NCI-H2196 treated with DMSO at 0.1 percent for 48 hours (cell line): Measurements from ENCODE around the gene PYGL.
"Not testable (repeated sequence)": the region's sequence is repeated elsewhere in the genome, so short reads cannot be mapped to it uniquely, and the experiment has no call there.

Source experiments
- DNase-seq: peaks from one replicate; lab custom pipeline; 2025; ENCODE audit not compliant: unreplicated experiment; lab: John Stamatoyannopoulos, UW

PYGL gene

DNA sequence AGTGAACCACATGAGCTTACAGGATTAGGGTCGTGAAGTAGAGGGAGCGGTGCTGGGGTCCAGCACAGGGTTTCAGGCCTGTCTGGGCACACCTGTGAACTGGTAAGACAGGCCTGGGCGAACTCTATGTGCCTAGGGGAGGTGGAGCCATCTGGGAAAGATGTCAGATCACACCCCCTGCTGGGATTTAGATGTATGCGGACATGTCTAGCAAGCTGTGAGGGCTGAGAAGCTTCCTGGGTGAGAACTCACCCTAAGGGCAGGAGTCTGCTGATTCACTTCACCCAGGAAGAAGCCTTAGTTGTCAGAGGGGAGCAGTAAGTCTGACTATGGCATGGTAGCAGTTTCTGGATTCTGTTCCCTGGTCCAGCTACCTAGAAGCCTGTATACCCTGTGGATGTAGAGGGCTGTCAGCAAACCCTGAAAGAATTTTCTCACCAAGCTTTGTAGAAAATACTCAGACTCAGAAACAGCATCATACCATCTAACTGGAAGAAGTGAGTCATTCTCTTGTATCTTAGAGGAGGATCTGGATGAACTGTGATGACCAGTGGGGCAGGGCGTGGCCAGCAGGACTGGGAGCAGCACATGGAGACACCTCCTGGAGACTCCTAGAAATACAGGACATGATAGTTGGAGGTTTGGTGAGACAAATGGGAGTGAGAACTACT is 11.2 kb upstream of the PYGL start:
- peak; percentile 52 for DNase-seq

DNA sequence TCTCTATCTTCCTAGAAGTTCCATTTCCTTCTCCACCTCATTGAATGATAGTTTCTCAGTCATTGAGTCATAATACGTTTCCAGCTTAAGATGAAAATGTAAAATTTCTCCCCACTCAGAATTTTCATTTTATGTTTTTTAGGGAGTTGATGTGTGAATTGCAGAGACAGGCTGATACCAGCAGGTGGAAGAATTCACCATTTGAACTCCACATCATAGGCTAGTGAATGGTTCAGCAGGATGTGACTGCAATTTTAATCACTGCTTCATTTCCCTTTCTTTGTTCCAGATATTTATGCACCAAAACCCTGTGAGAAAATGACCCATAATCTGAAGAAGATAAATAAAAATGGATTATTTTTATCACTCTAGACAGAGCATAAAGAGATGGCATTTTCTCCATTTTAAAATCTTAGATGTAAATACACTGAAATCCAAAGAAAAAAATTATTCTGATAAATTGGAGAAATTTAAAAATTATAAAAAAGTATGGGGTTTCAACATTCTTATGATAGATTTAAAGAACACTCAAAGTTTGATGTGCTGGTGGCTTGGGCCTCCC is 10.6 kb upstream of the PYGL start:
- peak; percentile 53 for DNase-seq

DNA sequence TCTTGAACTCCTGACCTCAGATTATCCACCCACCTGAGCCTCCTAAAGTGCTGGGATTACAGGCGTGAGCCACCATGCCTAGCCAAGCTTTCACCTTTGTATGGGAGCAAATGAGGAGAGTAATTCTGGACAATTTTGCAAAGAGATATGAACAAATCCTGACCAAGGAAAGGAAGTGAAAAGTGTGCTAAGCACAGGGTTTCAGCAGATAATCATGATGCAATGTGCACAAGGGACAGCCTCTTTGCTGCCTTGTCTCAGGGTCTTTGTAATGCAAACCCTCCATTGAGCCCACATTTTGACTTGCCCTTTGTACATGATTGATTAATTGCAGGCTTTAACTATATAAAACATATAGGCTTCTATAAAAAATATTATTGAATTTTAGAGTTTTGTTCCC is 9.2 kb upstream of the PYGL start:
- DNase-seq, result no peak

DNA sequence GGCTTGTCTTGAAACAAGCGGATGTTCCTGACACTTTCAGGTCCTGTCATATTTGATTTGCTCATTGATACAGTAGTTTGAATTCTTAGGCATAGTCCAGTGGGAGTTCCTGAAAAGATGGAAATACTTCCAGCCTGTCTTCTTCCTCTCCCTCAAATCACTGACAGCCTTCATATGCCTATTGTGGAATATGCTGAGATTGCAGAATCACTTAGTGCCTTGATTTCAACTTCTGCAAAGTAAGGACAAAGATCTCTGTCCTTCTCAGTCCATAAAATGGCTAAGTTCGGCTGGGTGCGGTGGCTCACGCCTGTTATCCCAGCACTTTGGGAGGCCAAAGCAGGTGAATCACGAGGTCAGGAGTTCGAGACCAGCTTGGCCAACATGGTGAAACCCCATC is 6.7 kb upstream of the PYGL start:
- DNase-seq, result no peak

DNA sequence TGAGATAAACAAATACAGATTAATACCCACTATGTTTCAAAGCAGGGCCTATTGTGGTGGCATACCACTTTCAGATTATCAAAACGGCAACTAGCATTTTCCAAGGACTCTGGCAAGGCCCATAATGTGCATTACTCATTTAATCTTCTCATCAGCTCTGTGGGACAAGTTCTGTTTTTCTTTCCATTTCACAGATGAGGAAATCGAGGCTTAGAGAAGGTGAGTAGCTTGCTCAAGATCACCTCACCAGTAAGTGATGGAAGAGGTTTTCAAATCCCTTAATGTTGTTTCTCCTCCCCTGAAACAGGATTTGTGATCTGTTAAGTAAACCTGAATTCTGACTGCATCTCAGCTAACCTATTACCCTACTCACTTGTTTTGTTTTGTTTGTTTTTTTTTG is 3.9 kb upstream of the PYGL start:
- DNase-seq, result no peak

DNA sequence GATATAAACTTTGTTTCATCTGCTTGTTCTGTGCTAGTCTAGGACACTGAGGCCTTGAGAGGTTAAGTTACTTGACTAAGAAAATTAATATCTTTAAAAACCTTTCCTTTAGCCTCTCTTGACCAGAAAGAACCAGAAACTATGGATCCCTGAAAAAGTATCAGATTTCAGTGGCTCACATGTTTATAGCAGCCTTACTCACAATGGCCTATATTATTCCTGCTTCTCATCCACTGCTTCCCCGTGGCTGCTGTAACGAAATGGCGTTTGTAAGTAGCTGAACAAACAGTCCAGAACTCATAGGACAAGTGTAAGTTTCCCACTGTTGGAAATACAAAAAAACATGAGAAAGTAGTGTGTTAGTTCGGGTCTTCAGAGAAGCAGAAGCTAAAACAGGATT is 3.2 kb upstream of the PYGL start:
- DNase-seq, result no peak

DNA sequence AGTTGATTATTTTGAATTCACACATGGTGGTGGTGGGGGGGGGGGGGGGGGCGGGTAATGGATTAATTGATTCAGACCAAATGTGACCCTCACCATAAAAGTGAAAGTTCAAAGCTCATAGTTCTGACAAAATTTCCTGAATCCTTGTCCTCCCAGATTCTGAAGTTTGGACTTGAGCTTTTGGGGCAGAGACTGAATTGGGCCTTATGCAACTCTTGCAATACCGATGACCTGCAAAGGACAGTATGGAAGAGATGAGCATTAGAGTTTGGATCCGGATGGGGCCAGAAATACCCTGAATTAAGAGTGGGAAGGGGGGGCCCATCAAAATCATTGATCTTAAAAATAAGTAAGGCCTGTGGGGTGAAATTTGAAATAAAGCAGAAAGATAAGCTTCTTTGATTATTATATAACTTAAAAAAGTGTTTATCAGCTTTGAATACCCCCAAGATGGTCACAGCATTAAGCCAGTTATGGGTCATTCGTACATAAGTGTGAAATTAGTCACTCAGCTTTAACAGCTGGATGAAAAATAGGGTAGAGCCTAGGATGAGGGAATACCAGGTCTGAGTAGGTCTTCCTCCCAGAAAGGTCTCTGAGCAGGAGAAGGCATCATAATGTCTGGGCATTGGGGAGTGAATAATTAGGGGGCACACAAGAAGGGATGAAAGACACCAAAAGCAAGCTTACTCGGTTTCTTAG is 2.1 kb upstream of the PYGL start:
- no peak for DNase-seq

DNA sequence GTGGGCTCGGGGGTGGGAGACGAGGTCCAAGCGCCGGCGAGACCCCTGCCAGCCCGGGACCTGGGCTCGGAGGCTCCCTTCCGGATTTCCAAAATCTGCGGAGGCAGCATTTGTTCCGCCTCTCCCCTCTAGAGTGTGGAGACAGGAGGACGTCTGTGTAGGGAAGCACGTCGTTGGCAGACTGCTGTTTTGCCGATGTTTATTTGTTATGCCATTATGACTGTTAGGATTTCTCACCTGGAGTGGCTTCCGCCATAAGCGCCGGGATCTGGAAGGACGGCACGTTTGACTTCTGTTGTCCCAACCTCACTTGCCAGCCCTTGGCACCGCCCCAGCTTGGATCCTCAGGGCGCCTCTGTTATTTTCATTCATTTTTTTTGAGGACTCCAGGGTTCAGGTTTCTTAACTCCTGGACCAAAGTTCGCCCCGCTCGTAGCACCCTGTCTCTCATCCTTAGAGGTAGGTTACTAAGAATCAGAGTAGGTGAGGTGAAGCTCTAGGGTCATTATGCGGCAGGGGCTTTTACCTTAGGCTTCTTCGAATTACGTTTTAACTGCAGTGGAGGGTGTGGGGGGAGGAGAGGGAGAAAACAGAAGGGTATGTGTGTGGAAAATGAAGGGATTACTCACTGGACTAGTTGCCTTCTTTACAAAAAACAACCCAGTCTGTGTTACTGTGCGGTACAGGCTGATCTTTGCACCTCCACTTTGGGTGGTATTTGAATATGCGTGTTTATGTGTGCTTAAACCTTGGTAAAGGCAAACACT is 547 bp upstream of the PYGL start:
- DNase-seq, result no peak

DNA sequence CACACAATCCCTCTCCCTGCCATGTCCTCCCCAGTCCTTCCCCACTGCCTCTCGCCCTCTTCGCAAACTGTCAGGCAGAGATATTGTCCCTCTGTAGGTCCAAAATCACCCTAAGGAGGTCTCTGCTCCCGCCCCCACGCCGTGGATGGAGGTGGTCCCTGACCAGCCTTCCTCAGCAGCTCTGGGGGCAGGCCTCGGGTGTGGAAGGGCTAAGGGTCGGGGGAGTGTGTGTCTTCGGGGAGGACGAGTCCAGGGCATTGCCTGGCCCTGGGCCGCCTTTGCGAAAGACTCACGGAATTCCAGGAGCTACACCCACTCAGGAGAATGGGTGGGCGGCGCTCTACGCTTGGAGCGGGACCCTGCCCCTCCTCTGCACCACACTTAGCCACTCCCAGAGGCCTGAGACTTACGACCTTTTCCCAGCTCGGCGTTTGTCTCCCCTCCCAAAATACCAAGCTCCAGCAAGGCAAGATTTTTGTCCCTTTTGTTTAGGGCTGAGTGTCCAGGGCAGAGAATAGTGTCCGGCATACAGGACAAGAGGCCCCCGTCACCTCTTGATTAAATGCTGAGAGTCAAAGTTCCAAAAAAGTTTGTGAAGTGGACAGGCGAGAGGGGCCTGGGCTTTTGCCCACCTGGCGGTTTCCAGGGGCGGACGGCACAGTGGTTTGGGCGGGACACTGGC is 881 bp downstream of the PYGL start:
- DNase-seq, result no peak

DNA sequence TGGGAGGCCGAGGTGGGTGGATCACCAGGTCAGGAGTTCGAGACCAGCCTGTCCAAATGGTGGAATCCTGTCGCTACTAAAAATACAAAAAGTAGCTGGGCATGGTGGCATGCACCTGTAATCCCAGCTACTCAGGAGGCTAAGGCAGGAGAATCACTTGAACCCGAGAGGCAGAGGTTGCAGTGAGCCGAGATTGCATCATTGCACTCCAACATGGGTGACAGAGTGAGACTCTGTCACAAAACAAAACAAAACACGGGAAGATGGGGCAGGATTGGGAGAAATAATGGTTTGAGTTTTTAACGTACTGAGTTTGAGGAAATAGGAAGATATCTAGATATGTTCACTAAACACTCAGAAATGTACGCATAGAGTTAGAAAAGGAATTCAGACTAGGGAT is 2.6 kb downstream of the PYGL start:
- not testable (repeated sequence) for DNase-seq

DNA sequence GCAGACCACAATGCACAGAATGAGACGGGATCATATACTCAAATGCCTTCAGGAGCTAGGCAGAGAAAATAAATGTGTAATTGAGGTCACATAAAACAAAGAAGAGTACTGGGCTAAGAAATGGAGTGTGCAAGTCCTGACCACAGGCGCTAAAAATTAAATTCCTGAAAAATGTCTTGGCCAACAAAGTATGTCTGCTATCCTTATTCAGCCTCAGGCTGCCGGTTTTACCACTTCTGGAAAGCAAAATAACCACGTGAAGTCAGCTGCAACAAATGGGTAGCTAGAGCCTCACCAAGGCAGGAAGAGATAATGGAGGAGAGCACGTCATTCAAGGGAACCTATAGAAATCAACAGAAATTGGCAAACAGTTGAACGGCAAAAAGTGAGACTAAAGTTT is 3.1 kb downstream of the PYGL start:
- no peak for DNase-seq

DNA sequence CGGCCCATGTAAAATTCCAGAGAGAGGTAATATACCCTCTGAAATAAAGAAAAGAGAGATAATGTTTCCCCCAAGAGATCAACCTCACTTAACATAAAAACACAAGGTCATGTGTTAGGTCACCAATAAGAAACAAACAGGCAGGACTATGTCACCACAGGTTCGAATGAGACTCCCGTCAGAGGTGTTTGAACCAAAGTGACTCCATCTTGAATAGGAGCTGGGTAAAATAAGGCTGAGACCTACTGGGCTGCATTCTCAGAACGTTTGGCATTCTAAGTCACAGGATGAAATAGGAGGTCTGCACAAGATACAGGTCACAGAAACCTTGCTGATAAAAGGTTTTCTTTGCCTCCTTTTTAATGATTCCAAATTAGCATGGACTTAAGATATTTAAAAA is 6.5 kb downstream of the PYGL start:
- no peak for DNase-seq

DNA sequence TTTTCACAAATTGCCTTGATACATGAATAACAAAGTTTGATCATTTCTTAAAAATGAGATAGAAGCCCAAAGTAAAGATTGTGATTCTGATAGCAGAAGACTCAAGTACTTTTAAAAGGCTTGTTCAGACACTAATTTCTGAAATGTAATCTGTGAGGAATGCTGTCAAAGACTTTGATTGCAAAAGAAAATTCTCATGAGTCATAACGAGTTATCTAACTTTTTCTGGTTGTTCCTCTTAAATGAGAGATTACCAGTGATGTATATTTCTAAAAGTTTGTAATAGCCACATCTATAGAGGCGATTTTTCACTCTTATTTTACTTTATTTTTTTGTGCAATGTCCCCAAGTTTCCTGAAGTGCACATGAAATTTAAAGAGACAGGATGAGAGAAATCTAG is 7.0 kb downstream of the PYGL start:
- DNase-seq, result no peak

DNA sequence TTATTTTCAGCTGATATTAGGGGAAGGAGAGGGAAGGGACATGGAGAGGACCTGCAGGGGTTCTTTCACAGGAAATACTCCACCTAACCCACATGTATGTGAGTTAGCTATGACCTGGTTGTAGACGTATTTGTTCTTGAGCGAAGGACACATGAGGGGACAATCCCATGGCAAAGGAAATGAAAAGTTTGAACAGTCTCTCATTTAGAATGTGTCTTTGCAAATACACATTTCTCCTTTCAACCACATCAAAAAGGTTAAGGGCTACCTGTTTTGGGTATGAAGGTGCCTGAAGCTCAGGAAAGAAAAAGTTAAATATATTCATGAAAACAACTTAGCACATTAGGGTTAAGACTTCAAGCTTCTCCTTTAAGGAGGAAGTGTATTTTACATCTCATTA is 7.4 kb downstream of the PYGL start:
- no peak for DNase-seq

DNA sequence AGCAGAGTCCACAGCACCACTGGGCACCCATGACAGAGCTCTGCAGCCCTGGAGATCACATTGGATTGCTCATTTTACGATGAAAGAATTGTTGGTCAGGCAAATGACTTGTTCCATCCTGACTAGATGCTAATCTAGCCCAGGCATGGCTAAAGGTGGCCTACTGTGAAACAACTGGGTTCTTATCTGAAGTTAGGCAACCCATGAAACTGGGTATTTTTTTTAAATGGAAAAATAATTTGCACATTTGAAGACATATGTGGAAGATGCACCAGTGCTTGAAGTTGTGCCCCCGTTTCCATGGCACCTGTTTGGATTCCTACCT is 8.3 kb downstream of the PYGL start:
- DNase-seq, result no peak

DNA sequence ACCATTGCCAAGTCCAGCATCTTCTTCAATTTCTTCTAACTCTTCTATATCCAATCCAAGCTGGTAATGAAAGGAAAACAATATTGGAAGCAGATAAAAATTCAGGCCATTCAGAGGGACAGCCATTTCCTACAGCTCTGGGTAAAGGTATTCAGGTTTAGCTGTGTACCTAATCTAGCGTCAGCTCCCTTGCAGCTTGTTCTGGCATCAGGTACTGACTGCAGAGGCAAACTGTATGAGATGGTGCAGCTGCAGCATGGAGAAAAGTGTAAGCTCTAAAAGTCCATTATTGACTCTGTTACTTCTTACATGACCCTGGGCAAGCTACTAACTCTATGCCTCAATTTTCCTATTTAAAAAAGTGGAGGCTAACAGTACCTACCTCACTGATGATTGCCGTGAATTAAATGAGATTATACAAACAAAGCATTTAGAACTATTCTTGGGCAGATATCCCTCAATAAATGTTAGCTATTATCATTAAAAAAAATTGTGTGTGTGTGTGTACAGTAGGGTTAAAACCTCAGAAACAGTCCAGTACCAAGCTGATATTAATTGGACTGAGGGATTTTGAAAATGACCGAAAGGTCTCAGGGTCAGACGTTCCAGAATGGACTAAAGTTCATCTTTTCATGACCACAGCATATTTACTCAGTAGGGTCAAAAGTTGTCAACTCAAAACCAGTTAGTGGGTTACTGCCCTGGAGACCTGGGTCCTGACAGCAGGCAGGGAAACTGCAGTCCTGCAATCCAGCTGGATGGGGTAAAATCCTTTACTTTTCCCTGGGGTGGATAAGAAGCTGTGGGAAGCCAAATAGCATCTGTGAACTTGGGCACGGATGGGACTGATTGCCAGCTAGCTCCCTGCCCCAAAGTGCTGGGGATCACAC is 8.9 kb downstream of the PYGL start:
- no peak for DNase-seq

DNA sequence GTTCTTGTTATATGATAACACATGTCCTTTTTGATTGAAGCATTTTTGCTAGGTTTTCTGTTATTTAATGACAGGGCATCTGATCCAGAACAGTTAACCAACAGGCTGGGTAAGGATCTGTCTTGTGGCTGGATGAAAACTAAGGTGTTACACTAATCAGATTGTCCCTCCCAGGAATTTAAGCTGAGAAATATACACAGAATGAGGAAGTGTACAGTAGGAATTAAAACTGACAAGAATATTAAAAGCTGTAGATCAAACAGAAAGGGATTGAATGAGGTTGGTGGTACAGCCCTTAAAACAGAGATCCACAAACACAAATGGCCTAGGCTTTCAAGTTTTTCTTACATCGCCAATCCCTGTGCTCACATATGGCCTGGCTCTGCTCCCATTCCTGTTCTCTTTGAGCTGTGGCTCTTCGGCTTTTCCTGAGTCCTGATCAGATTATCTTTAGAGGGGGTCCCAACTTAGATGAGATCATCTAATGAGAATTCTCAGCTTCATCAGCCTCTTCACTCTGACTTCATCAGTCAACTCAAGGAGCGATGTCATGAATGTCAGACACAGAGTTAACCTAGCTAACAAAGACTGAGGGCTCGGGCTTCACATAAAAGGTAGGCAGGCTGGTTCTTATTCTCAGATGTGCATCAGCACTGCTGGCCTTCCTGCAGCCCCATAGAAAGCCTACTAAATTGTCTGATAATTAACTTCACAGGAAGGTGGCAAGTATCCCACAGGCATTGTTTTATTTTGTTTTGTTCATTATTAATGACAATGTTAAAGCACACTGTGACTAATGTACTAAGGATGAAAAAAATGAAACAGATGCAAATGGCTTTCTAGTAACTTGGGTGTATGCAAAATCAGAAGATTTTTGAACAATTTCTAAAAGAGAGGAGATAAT is 11.4 kb downstream of the PYGL start:
- DNase-seq, result no peak

DNA sequence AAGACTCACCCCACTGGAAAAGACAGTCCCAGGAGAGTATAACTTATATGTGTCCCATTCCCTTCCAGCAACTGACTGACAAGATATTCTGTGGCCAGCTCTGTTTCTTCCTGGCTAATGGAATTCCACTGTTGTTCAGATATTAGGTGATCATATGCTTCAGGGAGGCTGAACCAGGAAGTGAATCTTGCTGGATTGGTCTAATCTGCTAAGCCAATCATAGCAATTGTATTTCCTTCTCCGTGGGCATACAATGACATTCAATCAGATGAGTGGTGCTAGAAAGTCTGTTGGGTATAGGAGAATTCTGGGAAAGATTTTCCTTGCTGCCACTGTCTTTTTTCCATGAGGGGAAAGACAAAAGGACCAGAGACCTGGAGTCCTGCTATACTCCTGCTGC is 12.1 kb downstream of the PYGL start:
- DNase-seq, result no peak

DNA sequence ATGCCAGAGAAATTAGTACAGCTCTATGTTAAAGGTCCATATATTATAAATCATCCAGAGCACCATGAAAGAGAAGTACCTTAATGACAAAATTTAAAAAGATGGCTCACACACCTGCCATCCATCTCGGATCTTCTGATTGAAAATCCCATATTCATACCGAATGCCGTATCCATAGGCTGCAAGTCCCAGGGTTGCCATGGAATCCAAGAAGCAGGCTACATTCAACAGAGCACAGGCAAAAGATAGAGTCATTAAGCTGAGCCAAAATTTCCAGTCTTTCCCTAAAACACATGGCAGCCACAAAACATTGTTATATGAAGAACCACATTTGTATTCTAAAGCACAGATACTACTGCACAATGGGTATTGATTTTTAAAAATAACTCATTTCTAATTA is 12.7 kb downstream of the PYGL start:
- DNase-seq, result no peak

DNA sequence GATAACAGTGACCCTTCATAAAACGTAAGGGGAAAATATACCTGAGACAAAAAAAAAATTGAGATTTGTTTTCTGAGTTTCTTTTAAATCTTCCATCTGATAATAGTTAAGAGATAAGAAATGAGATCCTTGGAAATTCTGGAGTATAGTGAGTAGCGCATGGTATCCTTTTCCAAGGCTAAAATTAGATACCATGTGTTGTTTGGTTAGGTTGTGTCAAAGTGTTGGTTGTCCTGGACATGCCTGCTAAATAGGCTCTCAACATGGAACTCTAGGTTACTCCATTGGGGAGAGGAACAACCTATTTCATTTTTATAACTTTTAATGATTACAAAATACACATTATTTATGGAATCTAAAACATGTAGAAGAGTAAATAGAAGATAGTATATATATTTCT is 14.8 kb downstream of the PYGL start:
- no peak for DNase-seq
